ENCODE data around the gene MEGF6. TPM values are rescaled to one million over a fixed set of nuclear protein-coding genes. Genes with fewer than 3 reads are reported as not detected.

MEGF6 gene
- total and polyA plus RNA-seq, 2 of the 8 experiments (the other 6 are each of a cell fraction or from before 2014, with no cell fraction given), result 4.1 to 14.8 TPM

- no peak overlapping the region for H3K56ac ChIP-seq (replicated peaks; ENCODE audit: insufficient read length, low read depth, low read length)
- no peak overlapping the region for H2BK120ac ChIP-seq (replicated peaks; ENCODE audit: low read depth, low read length)
- H4K5ac ChIP-seq (ENCODE audit: insufficient read length, low read depth, low read length), result no peak overlapping the region
- no peaks in the 10 kb centered on the region for H3K36me3 ChIP-seq (ENCODE audit: control insufficient read depth in 2 of 4, insufficient read depth in 4 of 4, low read length in 3 of 4)
- no peak overlapping the region for H4K91ac ChIP-seq (replicated peaks; ENCODE audit: insufficient read length, low read length)
- 95% methylated on average over 2 of the region's 6 CpGs; no CpG with 5 or more reads in 1 of the 2 experiments for WGBS, 2 experiments (ENCODE audit: extremely low coverage in 1 of 2, insufficient coverage in 1 of 2, insufficient read length in 1 of 2, insufficient replicate concordance in 2 of 2, low coverage in 1 of 2, low lambda C conversion rate in 2 of 2, missing lambda C conversion rate in 1 of 2)
- no peak overlapping the region for H3K4ac ChIP-seq (replicated peaks; ENCODE audit: insufficient read length, low read depth, low read length)
- no peak overlapping the region for H2AFZ ChIP-seq (ENCODE audit: low read length)
- H3K4me3 ChIP-seq (ENCODE audit: extremely low read depth in 1 of 4, insufficient read depth in 2 of 4, low read depth in 3 of 4, low read length in 4 of 4), result no peak overlapping the region
- no peak overlapping the region for H4K8ac ChIP-seq (ENCODE audit: extremely low read depth, insufficient read depth, low read length)
- POLR2A ChIA-PET (ENCODE audit: partially characterized antibody), result no interaction called here
- CTCF ChIA-PET (ENCODE audit: partially characterized antibody), result interaction anchor here (0.6 to 10.5 kb wide), 8 partner anchors 13 to 100 kb away, joined by 3 to 73 read pairs (median 5); no protein-coding TSS in a partner anchor
- no peaks in the 10 kb centered on the region for H3K79me2 ChIP-seq (ENCODE audit: control insufficient read depth in 1 of 2, insufficient read depth in 2 of 2, low read length in 2 of 2)
- no peaks in the 10 kb centered on the region for H3K23me2 ChIP-seq (ENCODE audit: low read depth, low read length)
- H3K79me1 ChIP-seq (ENCODE audit: low read depth, low read length), result no peaks in the 10 kb centered on the region; the same call in 1 of the 2 replicates
- no peaks in the 10 kb centered on the region; a peak in 1 of 7 replicates for H3K27me3 ChIP-seq (replicated peaks in 1 of 4; ENCODE audit: control insufficient read depth in 3 of 4, extremely low read depth in 1 of 4, insufficient read depth in 3 of 4, low read length in 3 of 4)
- H4K20me1 ChIP-seq (replicated peaks in 1 of 2; ENCODE audit: control insufficient read depth in 1 of 2, insufficient read depth in 2 of 2, low read length in 2 of 2), result peaks cover 0 to 5% of the 10 kb centered on the region in 2 experiments
- H2BK12ac ChIP-seq (ENCODE audit: low read depth, low read length), result no peak overlapping the region
- no peak overlapping the region for H3K27ac ChIP-seq (ENCODE audit: low read depth, low read length)
- DNase-seq (ENCODE audit: low read depth in 1 of 2, low spot score in 2 of 2) (no peak), FAIRE-seq (no peak)
- peaks cover 0 to 1% (median under 1%) of the 10 kb centered on the region in 4 experiments; a peak in 1 of 7 replicates for H3K4me1 ChIP-seq (replicated peaks in 1 of 4; ENCODE audit: control insufficient read depth in 3 of 4, insufficient read depth in 4 of 4, low read length in 3 of 4)
- H3K14ac ChIP-seq (ENCODE audit: insufficient read length), result no peak overlapping the region
- H2AK5ac ChIP-seq (ENCODE audit: low read depth, low read length), result no peak overlapping the region
- no peak overlapping the region for H3K18ac ChIP-seq (ENCODE audit: extremely low read depth, low read length)
- no peak overlapping the region for H3K9ac ChIP-seq (replicated peaks in 1 of 4; ENCODE audit: extremely low read depth in 1 of 4, low read depth in 3 of 4, low read length in 3 of 4)
- no peak overlapping the region for H2BK15ac ChIP-seq (ENCODE audit: low read length)
- H3K23ac ChIP-seq (ENCODE audit: insufficient read length), result no peak overlapping the region
- no peaks in the 10 kb centered on the region for H3K9me3 ChIP-seq (ENCODE audit: insufficient read depth in 2 of 2, low read depth in 1 of 2, low read length in 1 of 2)
- no peak overlapping the region for H2BK20ac ChIP-seq (ENCODE audit: low read length)
- H2BK5ac ChIP-seq (ENCODE audit: low read depth, low read length), result no peak overlapping the region
- no peak overlapping the region for H3K4me2 ChIP-seq (ENCODE audit: insufficient read depth in 1 of 2, low read depth in 2 of 2, low read length in 2 of 2)
- TF ChIP-seq TAF7 (optimal IDR thresholded peaks at IDR 0.05; ENCODE audit: borderline replicate concordance, low read depth, low read length) (no peak), BACH1 (IDR thresholded peaks at IDR 0.05; ENCODE audit: low read length) (no peak), SIN3A (conservative IDR thresholded peaks at IDR 0.05 in 1 of 2, IDR thresholded peaks at IDR 0.05 in 1 of 2; ENCODE audit: low read depth in 1 of 2, low read length in 2 of 2) (no peak), HDAC6 (IDR thresholded peaks at IDR 0.05; ENCODE audit: low read depth, low read length) (no peak), RXRA (IDR thresholded peaks at IDR 0.05; ENCODE audit: insufficient read depth, low read depth, low read length) (no peak), POLR2AphosphoS5 (IDR thresholded peaks at IDR 0.05; ENCODE audit: low read depth, low read length) (no peak), PHF8 (conservative IDR thresholded peaks at IDR 0.05; ENCODE audit: low read depth, low read length) (no peak), RNF2 (IDR thresholded peaks at IDR 0.05; ENCODE audit: borderline replicate concordance, low read depth, low read length, missing control alignments, poor library complexity, severe bottlenecking) (no peak), GTF2F1 (IDR thresholded peaks at IDR 0.05; ENCODE audit: borderline replicate concordance, low read depth, low read length) (no peak), USF2 (IDR thresholded peaks at IDR 0.05; ENCODE audit: low read length) (no peak), TBP (IDR thresholded peaks at IDR 0.05; ENCODE audit: low read depth, low read length) (no peak)
- TF ChIP-seq, protein P1, sequence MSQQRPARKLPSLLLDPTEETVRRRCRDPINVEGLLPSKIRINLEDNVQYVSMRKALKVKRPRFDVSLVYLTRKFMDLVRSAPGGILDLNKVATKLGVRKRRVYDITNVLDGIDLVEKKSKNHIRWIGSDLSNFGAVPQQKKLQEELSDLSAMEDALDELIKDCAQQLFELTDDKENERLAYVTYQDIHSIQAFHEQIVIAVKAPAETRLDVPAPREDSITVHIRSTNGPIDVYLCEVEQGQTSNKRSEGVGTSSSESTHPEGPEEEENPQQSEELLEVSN (IDR thresholded peaks at IDR 0.05), result no peak
Measured at GRCh38 chr1:3552751-3553150, 58.6 kb downstream of the MEGF6 start.

Measured in H1 (cell line).